Fibroblast of lung (primary cell): ENCODE results near the gene SRPK2.

Experiments
- CTCF ChIP-seq, 2 donors: IDR thresholded peaks in 1 of 2; conservative IDR thresholded peaks in 1 of 2; 1 replicate in 1 of 2; 2 replicates in 1 of 2; pipeline ENCODE4 v1.5.1; 2011 to 2012; ENCODE audit warnings: low read length in 2 of 2, control low read depth in 1 of 2, inconsistent platforms in 1 of 2, low read depth in 1 of 2, mild to moderate bottlenecking in 1 of 2
- EZH2 ChIP-seq: IDR thresholded peaks from 2 replicates; pipeline ENCODE4 v1.5.1; 2012; ENCODE audit warnings: low read length, control low read depth, mild to moderate bottlenecking; ENCODE audit errors: missing control alignments

- TF ChIP-seq CTCF (conservative IDR thresholded peaks at IDR 0.05 in 1 of 2, IDR thresholded peaks at IDR 0.05 in 1 of 2; ENCODE audit: low read depth in 1 of 2, low read length in 2 of 2) (no peak), EZH2 (no peak)
Observed at GRCh38 chr7:105413887-105414437, 25.2 kb upstream of the SRPK2 start.
